HG03103 (cell line): Measurements from ENCODE around the gene FNIP1.
"Not testable (repeated sequence)": the region's sequence is repeated elsewhere in the genome, so short reads cannot be mapped to it uniquely, and the experiment has no call there.

Experiments used
- ATAC-seq: cut with Tn5 transposase; IDR thresholded peaks from one replicate; pipeline ENCODE4 v1.9.1; 2021; ENCODE audit warnings: low read depth; ENCODE audit not compliant: unreplicated experiment

Gene FNIP1

GRCh38 chr5:131796793-131797693 lies at the start of gene FNIP1:
Gene FNIP1, minus strand, starts transcription at chr5:131797017. Its CDS starts 96 bp downstream, at chr5:131796921.
- ATAC-seq, result peak; percentile 96

GRCh38 chr5:131846536-131846935 lies 49.7 kb upstream of the FNIP1 start:
- no peak for ATAC-seq

GRCh38 chr5:131845828-131846227 lies 49.0 kb upstream of the FNIP1 start:
- no peak for ATAC-seq

GRCh38 chr5:131842971-131843370 lies 46.2 kb upstream of the FNIP1 start:
- not testable (repeated sequence) for ATAC-seq

GRCh38 chr5:131832702-131833101 lies 35.9 kb upstream of the FNIP1 start:
- ATAC-seq, result not testable (repeated sequence)

GRCh38 chr5:131825404-131826013 lies 28.7 kb upstream of the FNIP1 start:
- peak; percentile 73 for ATAC-seq

GRCh38 chr5:131824631-131825030 lies 27.8 kb upstream of the FNIP1 start:
- no peak for ATAC-seq

- ATAC-seq, result no peak
These were observed 24.4 kb upstream of the FNIP1 start for GRCh38 chr5:131821221-131821620.

- ATAC-seq, result no peak
These were observed 21.3 kb upstream of the FNIP1 start for GRCh38 chr5:131818001-131818724.

- ATAC-seq, result no peak
These were observed 18.2 kb upstream of the FNIP1 start for GRCh38 chr5:131814990-131815389.

GRCh38 chr5:131812371-131813160 lies 15.7 kb upstream of the FNIP1 start:
- no peak for ATAC-seq

- ATAC-seq, result no peak
These were observed 13.9 kb upstream of the FNIP1 start for GRCh38 chr5:131810510-131811249.

- peak; percentile 4 for ATAC-seq
These were observed 681 bp downstream of the FNIP1 start for GRCh38 chr5:131795879-131796792.

- ATAC-seq, result no peak
These were observed 1.6 kb downstream of the FNIP1 start for GRCh38 chr5:131795228-131795627.

- ATAC-seq, result no peak
These were observed 2.2 kb downstream of the FNIP1 start for GRCh38 chr5:131794586-131794985.

- no peak for ATAC-seq
These were observed 3.9 kb downstream of the FNIP1 start for GRCh38 chr5:131792896-131793295.

GRCh38 chr5:131791866-131792265 lies 5.0 kb downstream of the FNIP1 start:
- no peak for ATAC-seq

- no peak for ATAC-seq
These were observed 6.3 kb downstream of the FNIP1 start for GRCh38 chr5:131790550-131790949.

GRCh38 chr5:131789765-131790164 lies 7.1 kb downstream of the FNIP1 start:
- no peak for ATAC-seq
